Psoas muscle (tissue), 8 donors: ENCODE measurements around the gene PRG2. TPM values are rescaled to one million over a fixed set of nuclear protein-coding genes. Genes with fewer than 3 reads are reported as not detected.
"Not testable (repeated sequence)": the region's sequence is repeated elsewhere in the genome, so short reads cannot be mapped to it uniquely, and the experiment has no call there.

Experiments used
- ATAC-seq, 4 donors: fragments of 200-7000 bp; cut with Tn5 transposase; one replicate each; pipeline ENCODE4 v1.9.1; 2020; ENCODE audit warnings: moderate library complexity in 3 of 4, mild to moderate bottlenecking in 2 of 4
- DNase-seq, 2 donors: peaks; one replicate each; pipeline ENCODE4 v3.0.0-alpha.2; 2020
- H3K27ac ChIP-seq: fragments of 200-600 bp; one replicate; pipeline ENCODE4 v1.8.0; 2022
- H3K27me3 ChIP-seq, 3 donors: fragments of 200-600 bp in 1 of 3; one replicate each; pipeline versions ENCODE4 v1.6.1 to v1.8.0; 2013 to 2022; ENCODE audit warnings: low read length in 2 of 3, mild to moderate bottlenecking in 2 of 3, moderate library complexity in 1 of 3; ENCODE audit not compliant: insufficient read depth in 3 of 3
- H3K36me3 ChIP-seq, 2 donors: fragments of 200-600 bp in 1 of 2; one replicate each; pipeline versions ENCODE4 v1.6.1 to v1.8.0; 2013 to 2022; ENCODE audit warnings: low read depth in 1 of 2, mild to moderate bottlenecking in 1 of 2, moderate library complexity in 1 of 2; ENCODE audit not compliant: insufficient read depth in 1 of 2
- H3K4me1 ChIP-seq: fragments of 200-600 bp; one replicate; pipeline ENCODE4 v1.8.0; 2022
- H3K4me3 ChIP-seq: fragments of 200-600 bp; one replicate; pipeline ENCODE4 v1.8.0; 2022; ENCODE audit warnings: mild to moderate bottlenecking
- H3K9me3 ChIP-seq: fragments of 200-600 bp; one replicate; pipeline ENCODE4 v1.8.0; 2022
- WGBS, 3 donors: extraction: QIAGEN DNeasy Blood & Tissue Kit; methylation state at CpG; one replicate each; pipeline versions ENCODE4 v1.1.6 to v1.1.7; 2013; 5-methylcytosine and 5-hydroxymethylcytosine counted together
- intact Hi-C, 2 donors: fragments of 100-400 bp; cut with DNase I; formaldehyde crosslinking; loops; one replicate each; pipeline versions ENCODE4 v1.11.0 to v1.14.2; 2022
- polyA plus RNA-seq, 3 donors: library from polyadenylated mRNA; stranded (reverse); fragments of 200-250 nt; gene quantifications; one replicate each; pipeline ENCODE4 v1.2.3, GENCODE V29; 2013
- total RNA-seq, 4 donors: library from RNA; stranded (reverse); fragmentation: NEBNext Ultra II Directional in 2 of 4; extraction: Animal tissue kit (Norgen Biotek cat#: 25700) in 2 of 4; gene quantifications; one replicate each; pipeline versions ENCODE4 v1.2.1 to v1.2.4, GENCODE V29; 2021 to 2023
- TF ChIP-seq, protein P1 (sequence below): fragments of 200-600 bp; IDR thresholded peaks from one replicate; pipeline ENCODE4 v1.8.0; 2022; ENCODE audit warnings: antibody characterized with exemption
- donor health status: healthy with polysubstance abuse.
- donor health status: DM: no; HTN: no; CAD: no; lungs with moderate emphysema.
- donor health status: Bipolar disorder and iron deficiency.
- donor health status: healthy.
- donor health status: DM: yes; HTN: yes; CAD: no.
- donor health status: DM: no; HTN: no; CAD: no.
- donor health status: DM: no; HTN: no; CAD: no.
- donor health status: DM: yes; HTN: yes; CAD: no.

PRG2 gene
- total and polyA plus RNA-seq, 7 donors: 0.25 TPM; not detected in 6

DNA sequence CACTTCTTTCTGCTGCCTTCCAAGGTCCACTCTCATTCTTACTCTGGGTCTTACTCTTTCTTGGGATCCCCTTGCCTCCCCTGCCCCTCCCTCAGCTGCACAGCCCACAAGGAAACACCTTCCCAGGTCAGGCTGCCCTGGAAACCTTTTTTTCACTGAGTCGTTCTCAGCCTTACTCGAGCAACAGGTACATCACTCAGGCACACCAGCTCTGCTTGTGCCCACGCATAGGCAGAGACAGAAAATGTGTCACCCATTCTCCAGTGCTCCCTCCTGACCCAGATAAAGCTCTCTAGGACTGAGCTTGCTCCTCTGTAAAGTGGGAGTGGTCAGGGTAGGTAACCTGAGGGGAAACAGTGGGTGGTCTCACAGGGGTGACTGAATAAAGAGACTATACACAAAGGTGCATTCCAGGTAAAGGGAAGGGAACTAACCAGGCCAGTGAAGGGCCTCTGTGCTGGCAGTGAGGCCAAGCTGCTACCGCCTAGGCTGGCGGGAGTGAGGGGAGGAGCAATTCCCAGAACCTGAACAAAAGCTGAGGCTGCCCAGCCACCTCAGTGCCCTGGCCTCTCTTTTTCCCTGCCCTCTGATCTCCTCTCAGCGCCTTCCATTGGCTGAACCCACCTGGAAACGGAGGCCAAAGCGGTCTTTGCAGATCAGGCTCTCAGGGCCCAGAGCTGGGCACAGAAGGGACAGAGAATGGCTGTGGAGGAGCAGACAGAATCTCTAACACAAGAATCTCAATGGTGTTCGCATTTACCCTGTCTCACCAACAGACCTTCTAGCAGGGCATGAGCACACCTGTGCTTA is 25.4 kb downstream of the PRG2 start:
- WGBS, 3 donors: 82 to 88% (median 84%) methylated on average over 9 of the region's 9 CpGs
- TF ChIP-seq, protein P1, sequence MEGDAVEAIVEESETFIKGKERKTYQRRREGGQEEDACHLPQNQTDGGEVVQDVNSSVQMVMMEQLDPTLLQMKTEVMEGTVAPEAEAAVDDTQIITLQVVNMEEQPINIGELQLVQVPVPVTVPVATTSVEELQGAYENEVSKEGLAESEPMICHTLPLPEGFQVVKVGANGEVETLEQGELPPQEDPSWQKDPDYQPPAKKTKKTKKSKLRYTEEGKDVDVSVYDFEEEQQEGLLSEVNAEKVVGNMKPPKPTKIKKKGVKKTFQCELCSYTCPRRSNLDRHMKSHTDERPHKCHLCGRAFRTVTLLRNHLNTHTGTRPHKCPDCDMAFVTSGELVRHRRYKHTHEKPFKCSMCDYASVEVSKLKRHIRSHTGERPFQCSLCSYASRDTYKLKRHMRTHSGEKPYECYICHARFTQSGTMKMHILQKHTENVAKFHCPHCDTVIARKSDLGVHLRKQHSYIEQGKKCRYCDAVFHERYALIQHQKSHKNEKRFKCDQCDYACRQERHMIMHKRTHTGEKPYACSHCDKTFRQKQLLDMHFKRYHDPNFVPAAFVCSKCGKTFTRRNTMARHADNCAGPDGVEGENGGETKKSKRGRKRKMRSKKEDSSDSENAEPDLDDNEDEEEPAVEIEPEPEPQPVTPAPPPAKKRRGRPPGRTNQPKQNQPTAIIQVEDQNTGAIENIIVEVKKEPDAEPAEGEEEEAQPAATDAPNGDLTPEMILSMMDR: no peak
- H3K27me3 ChIP-seq: no peaks in the 10 kb centered on the region
- H3K4me1 ChIP-seq: no peaks in the 10 kb centered on the region
- no peaks in the 10 kb centered on the region for H3K36me3 ChIP-seq
- ATAC-seq (no peak), DNase-seq (no peak)
- H3K9me3 ChIP-seq: no peaks in the 10 kb centered on the region
- no peak overlapping the region for H3K27ac ChIP-seq
- intact Hi-C loops: no loop called here
- H3K4me3 ChIP-seq: no peak overlapping the region

DNA sequence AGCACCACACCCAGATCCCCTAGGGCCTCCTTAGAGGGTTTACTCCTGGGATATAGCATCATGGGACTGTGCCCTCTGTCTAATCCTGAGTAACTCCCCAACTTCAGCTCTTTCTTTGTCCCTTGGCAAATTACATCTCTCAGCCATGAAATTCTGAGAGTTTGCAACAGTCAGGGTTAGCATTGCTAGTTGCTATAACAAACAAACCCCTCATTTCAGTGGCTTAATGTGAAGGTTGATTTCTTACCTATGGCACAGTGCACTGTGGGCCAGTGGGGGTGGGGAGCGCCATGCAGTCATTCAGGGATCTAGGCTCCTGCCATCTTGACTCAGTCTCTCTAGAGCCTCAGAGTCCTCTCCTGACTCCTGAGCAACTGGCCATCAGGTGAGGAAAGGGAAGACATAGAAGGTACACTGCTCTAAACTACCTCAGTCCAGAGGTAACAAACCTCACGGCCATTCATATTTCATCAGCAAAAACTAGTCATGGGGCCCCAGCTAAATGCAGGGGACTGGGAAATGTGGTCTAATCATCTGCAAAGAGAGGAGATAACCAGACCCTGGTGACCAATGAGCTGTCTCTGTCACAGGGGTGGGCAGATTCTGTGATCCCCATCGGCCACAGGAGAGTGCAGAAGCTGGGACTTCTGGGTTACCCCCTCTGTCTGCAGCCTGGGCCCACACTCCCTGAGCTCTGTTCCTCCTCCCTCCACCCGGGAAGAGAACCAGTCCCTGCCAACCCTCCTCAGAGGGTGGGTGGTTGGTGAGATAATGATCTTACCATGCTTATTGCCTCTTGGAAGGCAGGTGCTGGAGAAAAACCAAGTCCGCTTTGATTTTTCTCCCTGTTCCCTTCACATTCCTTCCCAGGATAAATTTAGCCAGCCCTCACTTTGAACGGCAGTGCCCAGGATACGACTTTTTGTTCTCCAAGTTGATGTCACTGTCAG is 27.0 kb downstream of the PRG2 start:
- intact Hi-C loops: no loop called here
- Histone ChIP-seq H3K27me3 (no peaks in the 10 kb centered on the region), H3K36me3 (no peaks in the 10 kb centered on the region), H3K27ac (no peak overlapping the region), H3K4me3 (no peak overlapping the region), H3K9me3 (no peaks in the 10 kb centered on the region), H3K4me1 (peaks cover 3% of the 10 kb centered on the region)
- no peak for DNase-seq
- TF ChIP-seq, protein P1: no peak
- WGBS, 3 donors: 42 to 61% (median 51%) methylated on average over 7 of the region's 7 CpGs
- no peak for ATAC-seq

DNA sequence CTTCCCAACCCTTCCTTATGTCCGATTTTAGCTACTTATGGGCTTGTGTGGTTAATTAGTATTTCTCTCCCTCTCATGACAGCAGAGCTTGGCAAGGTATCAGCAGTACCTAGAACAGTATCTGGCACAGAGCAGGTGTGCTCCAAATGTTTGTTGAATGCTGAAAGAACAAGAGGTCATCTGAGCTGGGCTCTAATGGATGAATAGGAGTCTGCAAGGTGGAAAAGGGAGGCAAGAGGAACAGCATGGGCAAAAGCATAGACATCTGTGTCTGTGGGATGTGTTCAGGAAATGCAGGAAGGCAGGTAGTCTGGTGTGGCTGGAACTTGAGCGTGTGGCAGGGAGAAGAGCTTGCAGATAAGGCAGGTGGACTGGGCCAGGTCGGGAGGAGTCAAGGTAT is 28.5 kb downstream of the PRG2 start:
- Histone ChIP-seq H3K27ac (no peak overlapping the region), H3K27me3 (no peaks in the 10 kb centered on the region), H3K4me1 (peaks cover 7% of the 10 kb centered on the region), H3K36me3 (no peaks in the 10 kb centered on the region), H3K9me3 (no peaks in the 10 kb centered on the region), H3K4me3 (no peak overlapping the region)
- ATAC-seq (no peak), DNase-seq (no peak)
- TF ChIP-seq, protein P1: no peak
- intact Hi-C loops: no loop called here
- WGBS, 3 donors: 89 to 95% (median 91%) methylated on average over 3 of the region's 3 CpGs

DNA sequence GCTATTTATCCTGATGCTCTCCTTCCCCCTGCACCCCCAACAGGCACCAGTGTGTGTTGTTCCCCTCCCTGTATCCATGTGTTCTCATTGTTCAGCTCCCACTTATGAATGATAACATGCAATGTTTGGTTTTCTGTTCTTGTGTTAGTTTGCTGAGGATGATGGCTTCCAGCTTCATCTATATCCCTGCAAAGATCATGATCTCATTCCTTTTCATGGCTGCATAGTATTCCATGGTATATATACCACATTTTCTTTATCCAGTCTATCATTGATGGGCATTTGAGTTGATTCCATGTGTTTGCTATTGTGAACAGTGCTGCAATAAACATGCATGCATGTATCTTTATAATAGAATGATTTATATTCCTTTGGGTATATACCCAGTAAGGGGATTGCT is 29.0 kb downstream of the PRG2 start:
- not testable (repeated sequence) for H3K36me3 ChIP-seq

DNA sequence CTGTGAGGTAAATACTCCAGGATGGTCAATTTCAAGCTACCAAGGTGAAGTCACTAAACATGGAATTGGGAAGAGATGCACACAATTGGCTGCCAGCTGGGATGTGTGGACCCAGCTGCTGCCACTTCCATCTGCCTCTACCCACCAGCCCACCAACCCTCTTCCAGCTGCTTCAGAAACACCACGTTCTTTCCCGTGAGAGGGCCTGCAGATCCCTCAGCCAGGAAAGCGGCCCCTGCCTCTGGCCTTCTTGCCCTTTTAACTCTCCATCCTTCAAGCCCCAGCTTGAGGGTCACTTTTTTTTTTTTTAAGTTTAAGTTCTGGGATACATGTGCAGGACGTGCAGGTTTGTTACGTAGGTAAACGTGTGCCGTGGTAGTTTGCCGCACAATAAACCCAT is 29.5 kb downstream of the PRG2 start:
- no peaks in the 10 kb centered on the region for H3K9me3 ChIP-seq
- intact Hi-C loops: no loop called here
- DNase-seq (no peak), ATAC-seq (no peak)
- TF ChIP-seq, protein P1: no peak
- no peak overlapping the region for H3K27ac ChIP-seq
- 86 to 94% (median 89%) methylated on average over 7 to 8 of the region's 8 CpGs for WGBS, 3 donors
- peaks cover 7% of the 10 kb centered on the region for H3K4me1 ChIP-seq
- H3K27me3 ChIP-seq: no peaks in the 10 kb centered on the region
- H3K36me3 ChIP-seq: no peaks in the 10 kb centered on the region
- H3K4me3 ChIP-seq: no peak overlapping the region

More for the DNA sequence above, 29.0 kb downstream of the PRG2 start:
- intact Hi-C loops, H3K9me3 ChIP-seq, DNase-seq, H3K4me1 ChIP-seq, H3K27me3 ChIP-seq, H3K4me3 ChIP-seq, H3K27ac ChIP-seq, ATAC-seq: not testable (repeated sequence)
